Measurements from ENCODE around the gene ZNF549. TPM values are rescaled to one million over a fixed set of nuclear protein-coding genes. Genes with fewer than 3 reads are reported as not detected.
"Not testable (repeated sequence)": the region's sequence is repeated elsewhere in the genome, so short reads cannot be mapped to it uniquely, and the experiment has no call there.

The ZNF549 gene
- total and polyA plus RNA-seq, 2 of the 13 experiments (the other 11 are each of a cell fraction or from before 2014, with no cell fraction given), result 2.8 to 6.4 TPM

DNA sequence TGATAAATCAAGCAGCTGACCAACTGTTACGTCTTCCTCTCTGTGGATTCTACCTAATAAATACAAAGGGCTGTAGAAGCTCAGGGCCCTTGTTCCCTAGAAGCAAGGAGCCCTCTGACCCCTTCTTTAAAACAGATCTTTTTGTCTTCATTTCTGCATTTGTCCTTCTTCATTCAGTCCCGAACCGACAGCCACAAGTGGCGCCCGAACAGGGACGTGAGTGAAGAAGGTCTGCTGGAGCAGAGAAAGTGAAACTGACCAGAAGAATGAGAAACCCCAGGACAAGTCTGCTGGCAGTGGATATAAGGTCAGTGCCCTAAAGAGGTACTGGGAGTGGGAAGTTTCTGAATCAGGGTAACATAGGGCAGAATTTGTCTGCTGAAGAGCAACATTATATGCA lies 14.3 kb upstream of the ZNF549 start (continued):
- TF ChIP-seq ZNF484 (CRISPR knock-in tag; IDR thresholded peaks at IDR 0.05; ENCODE audit: borderline replicate concordance, low read depth) (no peak), SETDB1 (CRISPR knock-in tag; IDR thresholded peaks at IDR 0.05; ENCODE audit: borderline replicate concordance) (no peak), E2F1 (CRISPR knock-in tag; IDR thresholded peaks at IDR 0.05) (no peak), ZNF292 (CRISPR knock-in tag; IDR thresholded peaks at IDR 0.05; ENCODE audit: borderline replicate concordance, low read depth) (no peak)

DNA sequence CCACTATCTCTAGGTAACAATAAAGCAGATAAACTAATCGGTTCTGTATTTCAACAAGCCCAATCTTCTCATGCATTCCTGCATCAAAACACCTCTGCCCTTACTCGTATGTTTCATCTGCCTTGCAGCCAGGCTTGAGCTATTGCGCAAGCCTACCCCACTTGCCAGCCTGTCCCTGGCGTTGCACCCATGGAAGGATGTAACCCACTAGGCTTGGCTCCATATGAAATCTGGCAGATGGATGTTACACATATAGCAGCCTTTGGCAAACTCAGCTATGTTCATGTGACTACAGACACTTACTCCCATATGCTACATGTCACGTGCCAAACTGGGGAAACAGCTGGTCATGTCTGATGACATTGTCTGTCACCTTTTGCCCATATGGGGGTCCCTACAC lies 11.9 kb upstream of the ZNF549 start:
- Histone ChIP-seq H3K4me1 (ENCODE audit: insufficient read depth, low read length) (no peaks in the 10 kb centered on the region), H3K4me2 (ENCODE audit: low read depth, low read length) (no peak overlapping the region), H3K4me3 (replicated peaks in 1 of 3; ENCODE audit: insufficient read depth in 1 of 3, low read depth in 2 of 3, low read length in 3 of 3) (no peak overlapping the region), H3K79me2 (ENCODE audit: insufficient read depth, low read length) (no peaks in the 10 kb centered on the region), H3K27ac (ENCODE audit: extremely low read length, insufficient read depth, low read length) (no peak overlapping the region), H3K9ac (ENCODE audit: insufficient read depth, low read depth, low read length) (no peak overlapping the region), H4K20me1 (ENCODE audit: insufficient read depth, low read length) (no peaks in the 10 kb centered on the region), H3K27me3 (ENCODE audit: control insufficient read depth in 1 of 2, insufficient read depth in 2 of 2, low read length in 2 of 2) (no peaks in the 10 kb centered on the region), H3K9me3 (ENCODE audit: low read length) (peaks cover 41% of the 10 kb centered on the region), H3K36me3 (replicated peaks in 1 of 2; ENCODE audit: control insufficient read depth in 1 of 2, insufficient read depth in 2 of 2, low read length in 2 of 2) (no peaks in the 10 kb centered on the region), H2AFZ (ENCODE audit: low read length) (no peak overlapping the region)
- 67% methylated on average over 5 of the region's 5 CpGs for WGBS (ENCODE audit: low lambda C conversion rate)
- no TSS peak for BruUV-seq (replicated peaks)
- DNase-seq (ENCODE audit: low spot score), result no peak
- intact Hi-C loops (cut with micrococcal nuclease; ENCODE audit: unreplicated experiment) (no loop called here), in situ Hi-C loops (cut with HindIII; ENCODE audit: extremely low pct_ligation_motif_present, low pct_unique_long_range_greater_than_20kb) (no loop called here)
- ChIA-PET POLR2A (no interaction called here), CTCF (ENCODE audit: low intra/inter-chr PET ratio, low total read pairs) (no interaction called here)
- no peak for TF ChIP-seq ZNF160 (CRISPR knock-in tag; IDR thresholded peaks at IDR 0.05)
- TF ChIP-seq, protein P1, sequence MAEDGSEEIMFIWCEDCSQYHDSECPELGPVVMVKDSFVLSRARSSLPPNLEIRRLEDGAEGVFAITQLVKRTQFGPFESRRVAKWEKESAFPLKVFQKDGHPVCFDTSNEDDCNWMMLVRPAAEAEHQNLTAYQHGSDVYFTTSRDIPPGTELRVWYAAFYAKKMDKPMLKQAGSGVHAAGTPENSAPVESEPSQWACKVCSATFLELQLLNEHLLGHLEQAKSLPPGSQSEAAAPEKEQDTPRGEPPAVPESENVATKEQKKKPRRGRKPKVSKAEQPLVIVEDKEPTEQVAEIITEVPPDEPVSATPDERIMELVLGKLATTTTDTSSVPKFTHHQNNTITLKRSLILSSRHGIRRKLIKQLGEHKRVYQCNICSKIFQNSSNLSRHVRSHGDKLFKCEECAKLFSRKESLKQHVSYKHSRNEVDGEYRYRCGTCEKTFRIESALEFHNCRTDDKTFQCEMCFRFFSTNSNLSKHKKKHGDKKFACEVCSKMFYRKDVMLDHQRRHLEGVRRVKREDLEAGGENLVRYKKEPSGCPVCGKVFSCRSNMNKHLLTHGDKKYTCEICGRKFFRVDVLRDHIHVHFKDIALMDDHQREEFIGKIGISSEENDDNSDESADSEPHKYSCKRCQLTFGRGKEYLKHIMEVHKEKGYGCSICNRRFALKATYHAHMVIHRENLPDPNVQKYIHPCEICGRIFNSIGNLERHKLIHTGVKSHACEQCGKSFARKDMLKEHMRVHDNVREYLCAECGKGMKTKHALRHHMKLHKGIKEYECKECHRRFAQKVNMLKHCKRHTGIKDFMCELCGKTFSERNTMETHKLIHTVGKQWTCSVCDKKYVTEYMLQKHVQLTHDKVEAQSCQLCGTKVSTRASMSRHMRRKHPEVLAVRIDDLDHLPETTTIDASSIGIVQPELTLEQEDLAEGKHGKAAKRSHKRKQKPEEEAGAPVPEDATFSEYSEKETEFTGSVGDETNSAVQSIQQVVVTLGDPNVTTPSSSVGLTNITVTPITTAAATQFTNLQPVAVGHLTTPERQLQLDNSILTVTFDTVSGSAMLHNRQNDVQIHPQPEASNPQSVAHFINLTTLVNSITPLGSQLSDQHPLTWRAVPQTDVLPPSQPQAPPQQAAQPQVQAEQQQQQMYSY (CRISPR knock-in tag; IDR thresholded peaks at IDR 0.05), result no peak
- peak; percentile 83 for TF ChIP-seq CEBPB (IDR thresholded peaks at IDR 0.05; ENCODE audit: borderline replicate concordance, low read depth, low read length)
- no peak for TF ChIP-seq MYNN (CRISPR knock-in tag; IDR thresholded peaks at IDR 0.05; ENCODE audit: low read depth)
- no peak for TF ChIP-seq AGO2 (optimal IDR thresholded peaks at IDR 0.05; ENCODE audit: low read depth, low read length)
- TF ChIP-seq CHCHD3 (CRISPR knock-in tag; IDR thresholded peaks at IDR 0.05), result no peak
- no peak for FAIRE-seq
- no peak for ATAC-seq

- FAIRE-seq; H3K4me3 ChIP-seq (replicated peaks in 1 of 3; ENCODE audit: insufficient read depth in 1 of 3, low read depth in 2 of 3, low read length in 3 of 3); POLR2A ChIA-PET; BruUV-seq (replicated peaks); DNase-seq (ENCODE audit: low spot score); H3K79me2 ChIP-seq (ENCODE audit: insufficient read depth, low read length); H3K27me3 ChIP-seq (ENCODE audit: control insufficient read depth in 1 of 2, insufficient read depth in 2 of 2, low read length in 2 of 2); H3K4me2 ChIP-seq (ENCODE audit: low read depth, low read length); H3K9ac ChIP-seq (ENCODE audit: insufficient read depth, low read depth, low read length); H3K36me3 ChIP-seq (replicated peaks in 1 of 2; ENCODE audit: control insufficient read depth in 1 of 2, insufficient read depth in 2 of 2, low read length in 2 of 2); in situ Hi-C loops (cut with HindIII; ENCODE audit: extremely low pct_ligation_motif_present, low pct_unique_long_range_greater_than_20kb); H2AFZ ChIP-seq (ENCODE audit: low read length); H3K4me1 ChIP-seq (ENCODE audit: insufficient read depth, low read length); H4K20me1 ChIP-seq (ENCODE audit: insufficient read depth, low read length); H3K27ac ChIP-seq (ENCODE audit: extremely low read length, insufficient read depth, low read length); CTCF ChIA-PET (ENCODE audit: low intra/inter-chr PET ratio, low total read pairs); ATAC-seq; intact Hi-C loops (cut with micrococcal nuclease; ENCODE audit: unreplicated experiment): not testable (repeated sequence)
- WGBS (ENCODE audit: low lambda C conversion rate), result 56% methylated on average over 4 of the region's 4 CpGs
- peaks cover 24% of the 10 kb centered on the region for H3K9me3 ChIP-seq (ENCODE audit: low read length)
Measured at GRCh38 chr19:57518021-57518420, 9.1 kb upstream of the ZNF549 start.

Data from HepG2 (cell line).